Fibroblast of lung (primary cell): Measurements from ENCODE around the gene TAB2. TPM values are rescaled to one million over a fixed set of nuclear protein-coding genes. Genes with fewer than 3 reads are reported as not detected.

Experiments used
- DNase-seq, 2 donors: peaks; one replicate each; pipeline versions ENCODE4 v3.0.0 to v3.0.0-alpha.2; 2010; ENCODE audit warnings: low read depth in 2 of 2
- H2AFZ ChIP-seq: 2 replicates; pipeline ENCODE4 v1.5.1; 2012; ENCODE audit warnings: low read length, control low read depth, inconsistent platforms
- H3K27ac ChIP-seq: 2 replicates; pipeline ENCODE4 v1.5.1; 2011; ENCODE audit warnings: low read length, control low read depth; ENCODE audit not compliant: insufficient read depth
- H3K27me3 ChIP-seq: 2 replicates; pipeline ENCODE4 v1.5.1; 2011; ENCODE audit warnings: mild to moderate bottlenecking, low read length; ENCODE audit not compliant: control insufficient read depth, insufficient read depth
- H3K36me3 ChIP-seq: 2 replicates; pipeline ENCODE4 v1.5.1; 2011; ENCODE audit warnings: low read length; ENCODE audit not compliant: control insufficient read depth, insufficient read depth
- H3K4me1 ChIP-seq: 2 replicates; pipeline ENCODE4 v1.5.1; 2011; ENCODE audit warnings: low read length; ENCODE audit not compliant: control insufficient read depth, insufficient read depth; ENCODE audit errors: extremely low read depth
- H3K4me2 ChIP-seq: 2 replicates; pipeline ENCODE4 v1.5.1; 2011; ENCODE audit warnings: low read length, control low read depth; ENCODE audit not compliant: insufficient read depth; ENCODE audit errors: extremely low read depth
- H3K4me3 ChIP-seq, 4 experiments: fragments of 200-600 bp in 1 of 4; sonication (generic) in 1 of 4; replicated peaks in 1 of 4; 2 replicates each; pipeline ENCODE4 v1.5.1; 2011 to 2016; ENCODE audit warnings: low read length in 4 of 4, low read depth in 3 of 4, mild to moderate bottlenecking in 3 of 4, control low read depth in 2 of 4, inconsistent platforms in 1 of 4, mixed read lengths in 1 of 4; ENCODE audit not compliant: insufficient read depth in 1 of 4; ENCODE audit errors: control extremely low read depth in 1 of 4
- H3K79me2 ChIP-seq: 2 replicates; pipeline ENCODE4 v1.5.1; 2012; ENCODE audit warnings: mild to moderate bottlenecking, low read length, inconsistent platforms; ENCODE audit not compliant: control insufficient read depth, insufficient read depth
- H3K9ac ChIP-seq: 2 replicates; pipeline ENCODE4 v1.5.1; 2011; ENCODE audit warnings: mild to moderate bottlenecking, low read length, control low read depth; ENCODE audit not compliant: insufficient read depth
- H3K9me3 ChIP-seq: 2 replicates; pipeline ENCODE4 v1.5.1; 2012; ENCODE audit warnings: low read depth, low read length; ENCODE audit not compliant: control insufficient read depth, insufficient read depth
- H4K20me1 ChIP-seq: 2 replicates; pipeline ENCODE4 v1.5.1; 2011; ENCODE audit warnings: low read length; ENCODE audit not compliant: control insufficient read depth, insufficient read depth; ENCODE audit errors: extremely low read depth
- EZH2 ChIP-seq: IDR thresholded peaks from 2 replicates; pipeline ENCODE4 v1.5.1; 2012; ENCODE audit warnings: low read length, control low read depth, mild to moderate bottlenecking; ENCODE audit errors: missing control alignments
- polyA plus RNA-seq, 2 donors: library from polyadenylated mRNA; depleted of rRNA in 1 of 2; stranded (reverse) in 1 of 2; unstranded in 1 of 2; fragments of >200 nt; gene quantifications; 2 replicates each; pipeline ENCODE4 v1.2.1, GENCODE V29; 2011 to 2012; ENCODE audit warnings: missing spikeins in 1 of 2
- total RNA-seq: library from RNA; depleted of rRNA; stranded (reverse); fragments of >200 nt; gene quantifications from 2 replicates; pipeline ENCODE4 v1.2.1, GENCODE V29; 2014
- TF ChIP-seq, protein P1 (sequence below), 2 donors: IDR thresholded peaks in 1 of 2; conservative IDR thresholded peaks in 1 of 2; 1 replicate in 1 of 2; 2 replicates in 1 of 2; pipeline ENCODE4 v1.5.1; 2011 to 2012; ENCODE audit warnings: low read length in 2 of 2, control low read depth in 1 of 2, inconsistent platforms in 1 of 2, low read depth in 1 of 2, mild to moderate bottlenecking in 1 of 2

Gene TAB2
- total and polyA plus RNA-seq, 2 donors (not counting 1 experiment from before 2014, with no cell fraction given): 27.2 to 49.7 TPM

DNA sequence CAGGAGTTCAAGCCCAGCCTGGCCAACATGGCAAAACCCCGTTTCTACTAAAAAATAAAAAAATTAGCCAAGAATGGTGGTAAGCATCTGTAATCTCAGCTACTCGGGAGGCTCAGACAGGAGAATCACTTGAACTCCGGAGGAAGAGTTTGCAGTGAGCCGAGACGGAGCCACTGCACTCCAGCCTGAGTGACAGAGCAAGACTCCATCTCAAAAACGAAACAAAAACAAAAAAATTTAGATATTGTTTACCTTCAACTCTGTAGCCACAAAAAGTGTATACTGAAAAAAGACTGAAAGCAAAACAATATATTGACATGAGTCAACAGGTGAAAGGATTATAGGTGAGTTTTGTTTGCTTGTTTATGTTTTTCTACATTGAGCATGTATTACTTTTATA is 30.6 kb upstream of the TAB2 start:
- Histone ChIP-seq H3K27me3 (no peaks in the 10 kb centered on the region), H3K9ac (no peak overlapping the region), H2AFZ (no peak overlapping the region), H4K20me1 (no peaks in the 10 kb centered on the region), H3K9me3 (no peaks in the 10 kb centered on the region), H3K4me1 (no peaks in the 10 kb centered on the region), H3K36me3 (no peaks in the 10 kb centered on the region), H3K27ac (no peak overlapping the region), H3K4me2 (no peak overlapping the region), H3K79me2 (no peaks in the 10 kb centered on the region), H3K4me3 (no peak overlapping the region)
- TF ChIP-seq EZH2: no peak
- TF ChIP-seq, protein P1, sequence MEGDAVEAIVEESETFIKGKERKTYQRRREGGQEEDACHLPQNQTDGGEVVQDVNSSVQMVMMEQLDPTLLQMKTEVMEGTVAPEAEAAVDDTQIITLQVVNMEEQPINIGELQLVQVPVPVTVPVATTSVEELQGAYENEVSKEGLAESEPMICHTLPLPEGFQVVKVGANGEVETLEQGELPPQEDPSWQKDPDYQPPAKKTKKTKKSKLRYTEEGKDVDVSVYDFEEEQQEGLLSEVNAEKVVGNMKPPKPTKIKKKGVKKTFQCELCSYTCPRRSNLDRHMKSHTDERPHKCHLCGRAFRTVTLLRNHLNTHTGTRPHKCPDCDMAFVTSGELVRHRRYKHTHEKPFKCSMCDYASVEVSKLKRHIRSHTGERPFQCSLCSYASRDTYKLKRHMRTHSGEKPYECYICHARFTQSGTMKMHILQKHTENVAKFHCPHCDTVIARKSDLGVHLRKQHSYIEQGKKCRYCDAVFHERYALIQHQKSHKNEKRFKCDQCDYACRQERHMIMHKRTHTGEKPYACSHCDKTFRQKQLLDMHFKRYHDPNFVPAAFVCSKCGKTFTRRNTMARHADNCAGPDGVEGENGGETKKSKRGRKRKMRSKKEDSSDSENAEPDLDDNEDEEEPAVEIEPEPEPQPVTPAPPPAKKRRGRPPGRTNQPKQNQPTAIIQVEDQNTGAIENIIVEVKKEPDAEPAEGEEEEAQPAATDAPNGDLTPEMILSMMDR (conservative IDR thresholded peaks at IDR 0.05 in 1 of 2, IDR thresholded peaks at IDR 0.05 in 1 of 2; ENCODE audit: low read depth in 1 of 2, low read length in 2 of 2): no peak
- DNase-seq: no peak

DNA sequence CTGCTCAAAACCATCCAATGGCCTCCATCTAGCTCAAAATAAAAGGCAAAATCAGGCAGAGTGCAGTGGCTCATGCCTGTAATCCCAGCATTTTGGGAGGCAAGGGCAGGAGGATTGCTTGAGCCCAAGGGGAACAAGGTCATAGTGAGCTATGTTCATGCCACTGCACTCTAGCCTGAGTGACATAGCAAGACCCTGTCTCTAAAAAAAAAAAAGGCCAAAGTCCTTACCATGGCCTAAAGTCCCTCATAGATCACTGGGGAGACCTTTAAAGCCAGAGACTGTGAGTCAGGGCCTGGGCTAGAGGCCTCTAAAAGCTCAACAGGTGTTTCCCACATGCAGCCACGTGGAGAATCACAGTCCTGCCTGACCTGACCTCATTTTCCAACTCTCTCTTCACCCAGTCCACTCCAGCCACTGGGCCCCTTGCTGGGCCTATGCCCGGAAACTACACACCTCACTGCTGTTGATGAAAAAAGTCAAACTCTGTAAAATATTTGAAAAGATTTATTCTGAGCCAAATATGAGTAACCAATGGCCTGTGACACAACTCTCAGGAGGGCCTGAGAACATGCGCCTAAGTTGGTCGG is 28.2 kb upstream of the TAB2 start:
- no peak overlapping the region for H3K4me3 ChIP-seq
- H3K9me3 ChIP-seq: no peaks in the 10 kb centered on the region
- no peaks in the 10 kb centered on the region for H3K36me3 ChIP-seq
- H3K79me2 ChIP-seq: no peaks in the 10 kb centered on the region
- no peak overlapping the region for H3K9ac ChIP-seq
- no peaks in the 10 kb centered on the region for H3K27me3 ChIP-seq
- H3K4me1 ChIP-seq: no peaks in the 10 kb centered on the region
- H3K4me2 ChIP-seq: no peak overlapping the region
- peak in 1 of 2 donors; percentile 12 for DNase-seq
- H4K20me1 ChIP-seq: no peaks in the 10 kb centered on the region
- H2AFZ ChIP-seq: no peak overlapping the region
- no peak overlapping the region for H3K27ac ChIP-seq
- no peak for TF ChIP-seq EZH2

DNA sequence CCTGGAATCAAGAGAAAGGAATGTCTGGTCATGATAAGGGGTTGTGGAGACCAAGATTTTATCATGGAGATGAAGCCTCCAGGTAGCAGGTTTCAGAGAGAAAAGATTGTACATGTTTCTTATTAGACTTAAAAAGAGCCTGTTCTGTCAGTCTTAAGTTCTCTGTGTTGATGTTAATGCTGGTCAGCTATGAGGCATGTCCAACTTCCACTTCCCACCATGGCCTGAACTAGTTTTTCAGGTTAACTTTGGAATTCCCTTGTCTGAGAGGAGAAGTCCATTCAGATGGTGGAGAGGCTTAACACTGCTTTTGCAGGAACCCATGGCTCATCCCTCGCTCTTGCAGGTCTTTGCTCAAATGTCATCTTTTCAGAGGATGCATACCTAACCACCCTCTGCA is 27.5 kb upstream of the TAB2 start:
- H4K20me1 ChIP-seq: no peaks in the 10 kb centered on the region
- no peak overlapping the region for H2AFZ ChIP-seq
- H3K27ac ChIP-seq: no peak overlapping the region
- H3K4me3 ChIP-seq: no peak overlapping the region
- H3K27me3 ChIP-seq: no peaks in the 10 kb centered on the region
- no peaks in the 10 kb centered on the region for H3K4me1 ChIP-seq
- H3K4me2 ChIP-seq: no peak overlapping the region
- TF ChIP-seq, protein P1 (conservative IDR thresholded peaks at IDR 0.05 in 1 of 2, IDR thresholded peaks at IDR 0.05 in 1 of 2; ENCODE audit: low read depth in 1 of 2, low read length in 2 of 2): no peak
- TF ChIP-seq EZH2: no peak
- no peak for DNase-seq
- no peaks in the 10 kb centered on the region for H3K79me2 ChIP-seq
- H3K9me3 ChIP-seq: no peaks in the 10 kb centered on the region
- no peaks in the 10 kb centered on the region for H3K36me3 ChIP-seq
- no peak overlapping the region for H3K9ac ChIP-seq
